ENCODE results near the gene MAP1LC3C.

The MAP1LC3C gene

DNA sequence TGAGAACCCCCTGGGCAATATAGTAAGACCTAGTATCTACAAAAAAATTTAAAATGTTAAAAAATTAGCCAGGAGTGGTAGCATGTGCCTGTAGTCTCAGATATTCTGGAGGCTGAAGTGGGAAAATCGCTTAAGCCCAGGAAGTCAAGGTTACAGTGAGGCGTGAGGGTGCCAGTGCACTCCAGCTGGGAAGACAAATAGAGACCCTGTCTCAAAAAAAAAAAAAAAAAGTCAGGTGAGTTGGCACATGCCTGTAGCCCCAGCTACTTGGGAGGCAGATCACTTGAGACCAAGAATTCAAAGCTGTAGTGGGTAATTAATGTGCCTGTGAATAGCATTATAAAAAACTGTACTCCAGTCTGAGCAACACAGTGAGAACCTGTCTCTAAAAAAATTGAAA, 36.7 kb downstream of the MAP1LC3C start:
- ChIA-PET CTCF (no interaction called here), POLR2A (ENCODE audit: low non-redundant PET) (interaction anchor here (0.7 kb wide), 1 partner anchor 12 kb away, joined by 4 read pairs; no protein-coding TSS in a partner anchor)
- no peak for DNase-seq (ENCODE audit: low spot score)
- H3K27ac ChIP-seq, result no peak overlapping the region
- TF ChIP-seq, protein P1, sequence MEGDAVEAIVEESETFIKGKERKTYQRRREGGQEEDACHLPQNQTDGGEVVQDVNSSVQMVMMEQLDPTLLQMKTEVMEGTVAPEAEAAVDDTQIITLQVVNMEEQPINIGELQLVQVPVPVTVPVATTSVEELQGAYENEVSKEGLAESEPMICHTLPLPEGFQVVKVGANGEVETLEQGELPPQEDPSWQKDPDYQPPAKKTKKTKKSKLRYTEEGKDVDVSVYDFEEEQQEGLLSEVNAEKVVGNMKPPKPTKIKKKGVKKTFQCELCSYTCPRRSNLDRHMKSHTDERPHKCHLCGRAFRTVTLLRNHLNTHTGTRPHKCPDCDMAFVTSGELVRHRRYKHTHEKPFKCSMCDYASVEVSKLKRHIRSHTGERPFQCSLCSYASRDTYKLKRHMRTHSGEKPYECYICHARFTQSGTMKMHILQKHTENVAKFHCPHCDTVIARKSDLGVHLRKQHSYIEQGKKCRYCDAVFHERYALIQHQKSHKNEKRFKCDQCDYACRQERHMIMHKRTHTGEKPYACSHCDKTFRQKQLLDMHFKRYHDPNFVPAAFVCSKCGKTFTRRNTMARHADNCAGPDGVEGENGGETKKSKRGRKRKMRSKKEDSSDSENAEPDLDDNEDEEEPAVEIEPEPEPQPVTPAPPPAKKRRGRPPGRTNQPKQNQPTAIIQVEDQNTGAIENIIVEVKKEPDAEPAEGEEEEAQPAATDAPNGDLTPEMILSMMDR (conservative IDR thresholded peaks at IDR 0.05; ENCODE audit: low read depth), result no peak

DNA sequence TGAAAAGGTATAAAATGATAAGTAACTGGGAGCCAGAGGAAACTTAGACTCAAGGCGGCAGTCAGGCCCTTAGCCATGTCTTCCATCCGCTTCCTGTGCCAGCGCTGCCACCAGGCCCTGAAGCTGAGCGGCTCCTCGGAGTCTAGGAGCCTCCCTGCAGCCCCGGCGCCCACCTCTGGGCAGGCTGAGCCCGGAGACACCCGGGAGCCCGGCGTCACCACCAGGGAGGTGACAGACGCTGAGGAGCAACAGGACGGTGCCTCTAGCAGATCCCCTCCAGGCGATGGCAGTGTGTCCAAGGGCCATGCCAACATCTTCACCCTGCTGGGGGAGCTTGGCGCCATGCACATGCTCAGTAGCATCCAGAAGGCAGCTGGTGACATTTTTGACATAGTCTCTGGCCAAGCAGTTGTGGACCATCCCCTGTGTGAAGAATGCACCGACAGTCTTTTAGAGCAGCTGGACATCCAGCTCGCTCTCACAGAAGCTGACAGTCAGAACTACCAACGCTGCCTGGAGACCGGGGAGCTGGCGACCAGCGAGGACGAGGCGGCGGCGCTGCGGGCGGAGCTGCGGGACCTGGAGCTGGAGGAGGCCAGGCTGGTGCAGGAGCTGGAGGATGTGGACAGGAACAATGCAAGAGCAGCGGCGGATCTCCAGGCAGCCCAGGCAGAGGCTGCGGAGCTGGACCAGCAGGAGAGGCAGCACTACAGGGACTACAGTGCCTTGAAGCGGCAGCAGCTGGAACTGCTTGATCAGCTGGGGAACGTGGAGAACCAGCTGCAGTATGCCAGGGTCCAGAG, 41.0 kb downstream of the MAP1LC3C start, which contains the start of gene BECN2:
Gene BECN2 (plus strand): TSS at position 76 of the 803 bp plus-strand sequence. CDS start 0 bp downstream, at position 76.
- no peak for DNase-seq (ENCODE audit: low spot score)
- TF ChIP-seq, protein P1 (conservative IDR thresholded peaks at IDR 0.05; ENCODE audit: low read depth), result no peak
- ChIA-PET POLR2A (ENCODE audit: low non-redundant PET) (no interaction called here), CTCF (interaction anchor here (0.6 to 0.7 kb wide), 2 partner anchors 29 to 766 kb away, joined by 3 to 5 read pairs; no protein-coding TSS in a partner anchor)
- no peak within 1 kb of the TSS for H3K27ac ChIP-seq

DNA sequence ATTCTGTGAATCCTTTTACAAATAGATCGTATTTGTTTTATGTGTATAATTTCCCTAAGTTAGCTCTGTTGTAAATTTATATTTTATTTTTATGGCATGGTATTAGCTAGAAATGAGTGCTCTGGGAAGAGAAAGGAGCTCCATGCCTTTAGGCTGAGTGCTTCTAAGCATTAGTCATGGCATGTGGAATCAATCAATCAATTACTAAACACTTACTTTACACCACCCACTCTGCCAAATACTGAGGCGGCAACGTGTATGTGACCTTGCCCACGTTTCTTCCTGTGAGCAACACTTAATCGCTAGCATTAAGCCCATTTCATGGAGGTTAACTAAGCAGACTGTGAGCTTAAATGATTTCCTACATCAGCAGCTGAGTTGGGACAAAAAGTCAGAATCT, 48.5 kb downstream of the MAP1LC3C start:
- DNase-seq (ENCODE audit: low spot score), result peak; percentile 70
- ChIA-PET POLR2A (ENCODE audit: low non-redundant PET) (interaction anchor here (0.6 kb wide), 1 partner anchor 12 kb away, joined by 4 read pairs; no protein-coding TSS in a partner anchor), CTCF (interaction anchor here (0.5 kb wide), 2 partner anchors 53 to 379 kb away, joined by 3 to 6 read pairs; no protein-coding TSS in a partner anchor)
- H3K27ac ChIP-seq, result no peak overlapping the region
- TF ChIP-seq, protein P1 (conservative IDR thresholded peaks at IDR 0.05; ENCODE audit: low read depth), result no peak

DNA sequence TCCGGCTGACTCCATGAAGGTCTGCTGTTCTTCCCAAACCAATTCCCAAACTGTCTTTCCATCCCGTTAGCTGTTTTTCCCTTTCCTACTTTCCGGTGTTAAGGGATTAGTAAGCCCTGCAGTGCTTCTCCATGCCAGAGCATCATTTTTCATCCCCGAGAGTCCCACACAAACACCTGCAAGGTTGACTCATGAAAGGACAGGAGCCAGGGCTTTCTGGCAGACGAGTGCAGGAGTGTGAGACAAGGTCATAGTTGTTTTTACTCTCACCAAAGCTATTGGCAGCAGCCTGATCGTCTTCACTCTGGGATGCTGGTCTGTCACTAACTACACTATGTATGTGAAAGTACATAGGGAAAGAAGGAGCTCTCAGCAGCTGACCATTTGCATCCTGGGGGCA, 51.5 kb downstream of the MAP1LC3C start:
- CTCF ChIA-PET, result no interaction called here
- no peak for DNase-seq (ENCODE audit: low spot score)
- POLR2A ChIA-PET (ENCODE audit: low non-redundant PET), result no interaction called here

More for the DNA sequence above, 51.5 kb downstream of the MAP1LC3C start:
- H3K27ac ChIP-seq, result no peak overlapping the region
- TF ChIP-seq, protein P1 (conservative IDR thresholded peaks at IDR 0.05; ENCODE audit: low read depth), result no peak
